Uterus (tissue), 4 donors: ENCODE measurements around the gene VRK3. TPM values are rescaled to one million over a fixed set of nuclear protein-coding genes. Genes with fewer than 3 reads are reported as not detected.

Source experiments
- DNase-seq, 2 donors: peaks; one replicate each; pipeline ENCODE4 v3.0.0-alpha.2; 2019 to 2020
- H3K27ac ChIP-seq, 2 donors: fragments of 200-600 bp; sonication (generic); 1 replicate in 1 of 2; 2 replicates in 1 of 2; pipeline ENCODE4 v1.5.1; 2016 to 2018
- H3K27me3 ChIP-seq, 2 donors: fragments of 200-600 bp; sonication (generic); one replicate each; pipeline ENCODE4 v1.5.1; 2018 to 2019; ENCODE audit warnings: control low read depth in 1 of 2
- H3K36me3 ChIP-seq, 2 donors: fragments of 200-600 bp; sonication (generic); one replicate each; pipeline ENCODE4 v1.5.1; 2019; ENCODE audit warnings: control low read depth in 1 of 2
- H3K4me1 ChIP-seq, 2 donors: fragments of 200-600 bp; sonication (generic); one replicate each; pipeline ENCODE4 v1.5.1; 2018 to 2019; ENCODE audit warnings: control low read depth in 1 of 2
- H3K4me3 ChIP-seq, 2 donors: fragments of 200-600 bp; sonication (generic); 1 replicate in 1 of 2; 2 replicates in 1 of 2; pipeline ENCODE4 v1.5.1; 2018 to 2019; ENCODE audit warnings: mild to moderate bottlenecking in 1 of 2
- H3K9me3 ChIP-seq, 2 donors: fragments of 200-600 bp; sonication (generic); one replicate each; pipeline ENCODE4 v1.5.1; 2019; ENCODE audit warnings: control low read depth in 1 of 2
- POLR2A ChIP-seq, 2 donors: fragments of 450-650 bp; IDR thresholded peaks; one replicate each; pipeline ENCODE4 v1.6.1; 2016; ENCODE audit warnings: antibody characterized with exemption in 2 of 2, mild to moderate bottlenecking in 1 of 2, moderate library complexity in 1 of 2
- intact Hi-C: fragments of 100-400 bp; cut with DNase I; formaldehyde crosslinking; loops from one replicate; pipeline ENCODE4 v1.15.1; 2023; ENCODE audit warnings: low total_unique reads
- total RNA-seq, 4 donors: library from RNA; depleted of rRNA in 3 of 4; stranded (reverse); fragments of >200 nt in 3 of 4; gene quantifications; one replicate each; pipeline versions ENCODE4 v1.1.0 to v1.2.4, GENCODE V29; 2014 to 2023
- TF ChIP-seq, protein P1 (sequence below), 4 experiments: fragments of 200-600 bp in 2 of 4; fragments of 450-650 bp in 2 of 4; sonication (generic) in 2 of 4; IDR thresholded peaks; one replicate each; pipeline ENCODE4 v1.5.1; 2016 to 2019; ENCODE audit warnings: antibody characterized with exemption in 4 of 4, mild to moderate bottlenecking in 2 of 4, moderate library complexity in 1 of 4
- donor health status: DM: yes; HTN: yes; CAD: no.

The VRK3 gene
- total RNA-seq, 4 donors from 2014 or later, result 1.5 to 68.8 (median 37.1) TPM

DNA sequence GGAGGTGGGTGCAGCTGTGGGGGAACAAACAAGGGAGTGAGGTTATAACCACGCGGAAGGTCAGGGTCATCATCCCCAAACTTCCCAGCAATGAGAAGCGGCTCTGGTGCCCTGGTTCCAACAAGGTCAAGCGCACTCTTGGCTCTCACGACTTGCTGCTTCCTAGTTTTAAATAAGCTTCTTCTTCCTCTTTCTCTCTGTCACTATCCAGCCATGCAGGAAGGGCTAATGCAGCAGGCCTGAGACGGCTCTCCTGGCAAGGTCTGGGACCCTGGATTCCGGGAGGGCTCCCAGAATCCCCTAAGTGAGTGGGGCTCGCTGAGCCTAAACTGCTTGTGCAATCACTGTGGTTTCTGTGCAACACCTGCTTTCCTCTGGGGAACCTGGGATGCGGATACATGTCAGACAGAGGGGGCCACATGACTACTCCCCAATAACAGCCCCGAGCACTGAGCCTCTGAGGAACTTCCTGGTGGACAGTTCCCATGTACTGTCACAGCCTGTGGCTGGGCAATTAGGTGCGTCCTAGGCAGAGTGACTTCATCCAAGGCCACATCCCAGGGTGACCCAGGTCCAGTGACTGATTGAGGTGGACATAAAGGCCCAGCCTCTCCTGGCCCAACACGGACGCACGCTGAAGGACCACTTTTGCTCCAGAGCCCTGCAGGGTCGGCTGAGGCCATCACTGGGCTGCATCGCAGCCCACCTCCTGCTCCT is 24.2 kb downstream of the VRK3 start:
- intact Hi-C loops, result no loop called here
- no peaks in the 10 kb centered on the region for H3K36me3 ChIP-seq
- H3K27me3 ChIP-seq, result no peaks in the 10 kb centered on the region
- no peaks in the 10 kb centered on the region for H3K9me3 ChIP-seq
- peaks cover 0 to 12% of the 10 kb centered on the region in 2 donors for H3K4me1 ChIP-seq
- no peak overlapping the region for H3K27ac ChIP-seq
- DNase-seq, result no peak
- no peak overlapping the region for H3K4me3 ChIP-seq
- TF ChIP-seq, protein P1, sequence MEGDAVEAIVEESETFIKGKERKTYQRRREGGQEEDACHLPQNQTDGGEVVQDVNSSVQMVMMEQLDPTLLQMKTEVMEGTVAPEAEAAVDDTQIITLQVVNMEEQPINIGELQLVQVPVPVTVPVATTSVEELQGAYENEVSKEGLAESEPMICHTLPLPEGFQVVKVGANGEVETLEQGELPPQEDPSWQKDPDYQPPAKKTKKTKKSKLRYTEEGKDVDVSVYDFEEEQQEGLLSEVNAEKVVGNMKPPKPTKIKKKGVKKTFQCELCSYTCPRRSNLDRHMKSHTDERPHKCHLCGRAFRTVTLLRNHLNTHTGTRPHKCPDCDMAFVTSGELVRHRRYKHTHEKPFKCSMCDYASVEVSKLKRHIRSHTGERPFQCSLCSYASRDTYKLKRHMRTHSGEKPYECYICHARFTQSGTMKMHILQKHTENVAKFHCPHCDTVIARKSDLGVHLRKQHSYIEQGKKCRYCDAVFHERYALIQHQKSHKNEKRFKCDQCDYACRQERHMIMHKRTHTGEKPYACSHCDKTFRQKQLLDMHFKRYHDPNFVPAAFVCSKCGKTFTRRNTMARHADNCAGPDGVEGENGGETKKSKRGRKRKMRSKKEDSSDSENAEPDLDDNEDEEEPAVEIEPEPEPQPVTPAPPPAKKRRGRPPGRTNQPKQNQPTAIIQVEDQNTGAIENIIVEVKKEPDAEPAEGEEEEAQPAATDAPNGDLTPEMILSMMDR (IDR thresholded peaks at IDR 0.05), result no peak
- TF ChIP-seq POLR2A (IDR thresholded peaks at IDR 0.05), result no peak

GRCh38 chr19:50000038-50000840 is 24.9 kb downstream of the VRK3 start:
- Histone ChIP-seq H3K4me3 (no peak overlapping the region), H3K9me3 (no peaks in the 10 kb centered on the region), H3K36me3 (no peaks in the 10 kb centered on the region), H3K27ac (no peak overlapping the region), H3K4me1 (peaks cover 0 to 12% of the 10 kb centered on the region in 2 donors), H3K27me3 (no peaks in the 10 kb centered on the region)
- TF ChIP-seq POLR2A (IDR thresholded peaks at IDR 0.05), result no peak
- TF ChIP-seq, protein P1 (IDR thresholded peaks at IDR 0.05), result no peak
- intact Hi-C loops, result no loop called here
- no peak for DNase-seq

GRCh38 chr19:49999371-50000010 is 25.7 kb downstream of the VRK3 start:
- H3K27me3 ChIP-seq, result no peaks in the 10 kb centered on the region
- peaks cover 0 to 9% of the 10 kb centered on the region in 2 donors for H3K4me1 ChIP-seq
- no peak overlapping the region for H3K4me3 ChIP-seq
- DNase-seq, result no peak
- no peak overlapping the region for H3K27ac ChIP-seq
- TF ChIP-seq POLR2A (IDR thresholded peaks at IDR 0.05), result no peak
- TF ChIP-seq, protein P1 (IDR thresholded peaks at IDR 0.05), result no peak
- intact Hi-C loops, result no loop called here
- H3K9me3 ChIP-seq, result no peaks in the 10 kb centered on the region
- H3K36me3 ChIP-seq, result no peaks in the 10 kb centered on the region

DNA sequence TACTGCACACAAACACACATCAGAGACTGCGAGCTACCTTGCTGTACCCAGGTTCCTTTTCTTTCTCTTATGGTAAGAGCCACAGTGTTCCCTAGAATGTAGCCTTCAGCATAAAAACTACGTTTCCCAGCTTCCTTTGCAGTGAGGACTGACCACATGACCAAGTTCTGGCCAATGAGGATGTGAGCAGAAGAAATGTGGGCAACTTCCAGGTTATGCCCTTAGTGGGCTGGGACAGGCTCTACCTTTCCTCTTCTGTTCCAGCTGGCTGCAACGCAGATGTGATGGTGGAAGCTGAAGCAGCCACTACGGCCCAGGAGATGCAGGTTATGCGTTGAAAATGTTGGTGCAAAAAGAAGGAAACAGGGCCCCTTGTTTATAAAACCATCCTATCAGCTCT is 27.5 kb downstream of the VRK3 start:
- intact Hi-C loops, result no loop called here
- TF ChIP-seq, protein P1 (IDR thresholded peaks at IDR 0.05), result no peak
- TF ChIP-seq POLR2A (IDR thresholded peaks at IDR 0.05), result no peak
- Histone ChIP-seq H3K27ac (no peak overlapping the region), H3K9me3 (no peaks in the 10 kb centered on the region), H3K27me3 (no peaks in the 10 kb centered on the region), H3K36me3 (no peaks in the 10 kb centered on the region), H3K4me1 (no peaks in the 10 kb centered on the region), H3K4me3 (no peak overlapping the region)
- no peak for DNase-seq
